Neural cell (in vitro differentiated cells): ENCODE results near the gene BTN1A1.

ENCODE experiments used
- EP300 ChIP-seq: fragments of 450-650 bp; conservative IDR thresholded peaks from 2 replicates; pipeline ENCODE4 v1.6.1; 2014; ENCODE audit warnings: antibody characterized with exemption, mild to moderate bottlenecking, moderate library complexity; ENCODE audit not compliant: poor library complexity, severe bottlenecking
- EZH2 ChIP-seq: fragments of 200-600, 300-800 bp; shearing (Covaris generic), sonication (generic); IDR thresholded peaks from 2 replicates; pipeline ENCODE4 v1.6.1; 2014; ENCODE audit warnings: antibody characterized with exemption, low read length, borderline replicate concordance, mild to moderate bottlenecking; ENCODE audit not compliant: insufficient read depth, poor library complexity, severe bottlenecking
- POLR2AphosphoS5 ChIP-seq: IDR thresholded peaks from 2 replicates; pipeline ENCODE4 v1.6.1; 2012
- TAF1 ChIP-seq: IDR thresholded peaks from 2 replicates; pipeline ENCODE4 v1.6.1; 2012; ENCODE audit warnings: low read depth
- TF ChIP-seq, protein P1 (sequence below): fragments of 450-650 bp; IDR thresholded peaks from 2 replicates; pipeline ENCODE4 v1.5.1; 2014; ENCODE audit warnings: antibody characterized with exemption, mild to moderate bottlenecking, moderate library complexity; ENCODE audit not compliant: poor library complexity, severe bottlenecking
- TF ChIP-seq, protein P2 (sequence below): IDR thresholded peaks from 2 replicates; pipeline ENCODE4 v1.6.1; 2012; ENCODE audit warnings: borderline replicate concordance

DNA sequence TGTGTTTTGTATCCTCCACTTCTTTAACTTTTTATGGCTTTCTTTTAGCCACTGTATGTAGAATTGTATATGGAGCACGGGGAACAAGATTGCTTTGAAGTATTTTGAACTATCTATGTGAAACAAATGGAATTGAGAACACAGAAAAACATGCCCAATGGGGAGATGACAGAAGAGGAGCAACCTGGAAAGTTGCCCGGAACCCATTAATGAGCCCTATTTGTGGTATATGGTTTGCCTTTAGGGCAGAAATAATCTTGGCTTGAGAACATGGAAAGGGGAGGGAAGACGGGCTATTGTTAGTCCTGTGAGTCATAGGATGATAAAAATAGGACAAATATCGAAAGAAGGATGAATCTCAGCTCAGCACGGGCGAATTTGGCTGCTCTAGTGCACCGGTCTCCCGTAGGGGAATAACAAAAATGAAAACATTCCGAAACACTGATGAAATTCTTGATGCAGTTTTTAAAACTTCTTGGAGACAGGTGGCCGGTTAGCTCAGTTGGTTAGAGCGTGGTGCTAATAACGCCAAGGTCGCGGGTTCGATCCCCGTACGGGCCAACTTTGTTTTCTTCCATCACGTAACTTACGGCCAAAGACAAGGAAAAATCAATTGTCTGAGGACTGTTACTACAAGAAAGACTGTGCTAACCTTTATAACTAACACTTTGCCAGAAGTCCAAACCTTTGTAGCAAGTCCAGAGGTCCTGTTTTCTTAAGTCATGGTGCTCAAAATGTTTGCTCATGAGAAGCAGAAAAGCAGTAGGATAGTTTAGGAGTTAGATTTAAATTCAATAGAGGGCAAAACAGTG, 53.7 kb downstream of the BTN1A1 start:
- TF ChIP-seq, protein P1, sequence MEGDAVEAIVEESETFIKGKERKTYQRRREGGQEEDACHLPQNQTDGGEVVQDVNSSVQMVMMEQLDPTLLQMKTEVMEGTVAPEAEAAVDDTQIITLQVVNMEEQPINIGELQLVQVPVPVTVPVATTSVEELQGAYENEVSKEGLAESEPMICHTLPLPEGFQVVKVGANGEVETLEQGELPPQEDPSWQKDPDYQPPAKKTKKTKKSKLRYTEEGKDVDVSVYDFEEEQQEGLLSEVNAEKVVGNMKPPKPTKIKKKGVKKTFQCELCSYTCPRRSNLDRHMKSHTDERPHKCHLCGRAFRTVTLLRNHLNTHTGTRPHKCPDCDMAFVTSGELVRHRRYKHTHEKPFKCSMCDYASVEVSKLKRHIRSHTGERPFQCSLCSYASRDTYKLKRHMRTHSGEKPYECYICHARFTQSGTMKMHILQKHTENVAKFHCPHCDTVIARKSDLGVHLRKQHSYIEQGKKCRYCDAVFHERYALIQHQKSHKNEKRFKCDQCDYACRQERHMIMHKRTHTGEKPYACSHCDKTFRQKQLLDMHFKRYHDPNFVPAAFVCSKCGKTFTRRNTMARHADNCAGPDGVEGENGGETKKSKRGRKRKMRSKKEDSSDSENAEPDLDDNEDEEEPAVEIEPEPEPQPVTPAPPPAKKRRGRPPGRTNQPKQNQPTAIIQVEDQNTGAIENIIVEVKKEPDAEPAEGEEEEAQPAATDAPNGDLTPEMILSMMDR, result no peak
- TF ChIP-seq, protein P2, sequence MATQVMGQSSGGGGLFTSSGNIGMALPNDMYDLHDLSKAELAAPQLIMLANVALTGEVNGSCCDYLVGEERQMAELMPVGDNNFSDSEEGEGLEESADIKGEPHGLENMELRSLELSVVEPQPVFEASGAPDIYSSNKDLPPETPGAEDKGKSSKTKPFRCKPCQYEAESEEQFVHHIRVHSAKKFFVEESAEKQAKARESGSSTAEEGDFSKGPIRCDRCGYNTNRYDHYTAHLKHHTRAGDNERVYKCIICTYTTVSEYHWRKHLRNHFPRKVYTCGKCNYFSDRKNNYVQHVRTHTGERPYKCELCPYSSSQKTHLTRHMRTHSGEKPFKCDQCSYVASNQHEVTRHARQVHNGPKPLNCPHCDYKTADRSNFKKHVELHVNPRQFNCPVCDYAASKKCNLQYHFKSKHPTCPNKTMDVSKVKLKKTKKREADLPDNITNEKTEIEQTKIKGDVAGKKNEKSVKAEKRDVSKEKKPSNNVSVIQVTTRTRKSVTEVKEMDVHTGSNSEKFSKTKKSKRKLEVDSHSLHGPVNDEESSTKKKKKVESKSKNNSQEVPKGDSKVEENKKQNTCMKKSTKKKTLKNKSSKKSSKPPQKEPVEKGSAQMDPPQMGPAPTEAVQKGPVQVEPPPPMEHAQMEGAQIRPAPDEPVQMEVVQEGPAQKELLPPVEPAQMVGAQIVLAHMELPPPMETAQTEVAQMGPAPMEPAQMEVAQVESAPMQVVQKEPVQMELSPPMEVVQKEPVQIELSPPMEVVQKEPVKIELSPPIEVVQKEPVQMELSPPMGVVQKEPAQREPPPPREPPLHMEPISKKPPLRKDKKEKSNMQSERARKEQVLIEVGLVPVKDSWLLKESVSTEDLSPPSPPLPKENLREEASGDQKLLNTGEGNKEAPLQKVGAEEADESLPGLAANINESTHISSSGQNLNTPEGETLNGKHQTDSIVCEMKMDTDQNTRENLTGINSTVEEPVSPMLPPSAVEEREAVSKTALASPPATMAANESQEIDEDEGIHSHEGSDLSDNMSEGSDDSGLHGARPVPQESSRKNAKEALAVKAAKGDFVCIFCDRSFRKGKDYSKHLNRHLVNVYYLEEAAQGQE, result no peak
- TF ChIP-seq POLR2AphosphoS5, result no peak
- TF ChIP-seq EP300, result no peak
- no peak for TF ChIP-seq TAF1
- TF ChIP-seq EZH2, result no peak
